Measurements from ENCODE around the gene NTM. TPM values are rescaled to one million over a fixed set of nuclear protein-coding genes. Genes with fewer than 3 reads are reported as not detected.

Gene NTM
- polyA plus RNA-seq, 4 donors = 0.94 to 3.1 (median 1.4) TPM; not detected in 1

GRCh38 chr11:131690362-131690761, 319.9 kb downstream of the NTM start:
- Histone ChIP-seq H3K27ac (ENCODE audit: low read depth in 1 of 3, low read length in 2 of 3) (no peak overlapping the region), H3K27me3 (ENCODE audit: control insufficient read depth in 3 of 3, insufficient read depth in 3 of 3, low read length in 3 of 3) (peaks cover 0 to 23% (median 4%) of the 10 kb centered on the region in 3 donors), H3K4me1 (ENCODE audit: control insufficient read depth in 3 of 3, insufficient read depth in 2 of 3, low read depth in 1 of 3, low read length in 2 of 3) (no peaks in the 10 kb centered on the region), H3K4me3 (ENCODE audit: low read depth in 1 of 3, low read length in 3 of 3) (no peak overlapping the region), H3K9me3 (ENCODE audit: control insufficient read depth in 2 of 2, insufficient read depth in 1 of 2, low read depth in 1 of 2, low read length in 1 of 2) (no peaks in the 10 kb centered on the region), H3K36me3 (ENCODE audit: control insufficient read depth in 3 of 3, insufficient read depth in 2 of 3, low read depth in 1 of 3, low read length in 3 of 3) (no peaks in the 10 kb centered on the region)
- DNase-seq (no peak), FAIRE-seq (no peak)
- 93 to 95% (median 94%) methylated on average over 23 of the region's 23 CpGs for WGBS, 3 donors

GRCh38 chr11:131690776-131691175, 320.4 kb downstream of the NTM start:
- H3K4me1 ChIP-seq (ENCODE audit: control insufficient read depth in 3 of 3, insufficient read depth in 2 of 3, low read depth in 1 of 3, low read length in 2 of 3) = no peaks in the 10 kb centered on the region
- H3K9me3 ChIP-seq (ENCODE audit: control insufficient read depth in 2 of 2, insufficient read depth in 1 of 2, low read depth in 1 of 2, low read length in 1 of 2) = no peaks in the 10 kb centered on the region
- DNase-seq (no peak), FAIRE-seq (no peak)
- H3K27ac ChIP-seq (ENCODE audit: low read depth in 1 of 3, low read length in 2 of 3) = no peak overlapping the region
- H3K36me3 ChIP-seq (ENCODE audit: control insufficient read depth in 3 of 3, insufficient read depth in 2 of 3, low read depth in 1 of 3, low read length in 3 of 3) = no peaks in the 10 kb centered on the region
- no peak overlapping the region for H3K4me3 ChIP-seq (ENCODE audit: low read depth in 1 of 3, low read length in 3 of 3)
- peaks cover 0 to 24% (median 4%) of the 10 kb centered on the region in 3 donors for H3K27me3 ChIP-seq (ENCODE audit: control insufficient read depth in 3 of 3, insufficient read depth in 3 of 3, low read length in 3 of 3)
- WGBS, 3 donors = 89 to 90% (median 90%) methylated on average over 11 to 18 of the region's 18 CpGs

- no peaks in the 10 kb centered on the region for H3K36me3 ChIP-seq (ENCODE audit: control insufficient read depth in 3 of 3, insufficient read depth in 2 of 3, low read depth in 1 of 3, low read length in 3 of 3)
- whole genome bisulfite sequencing, 3 donors = 45 to 52% (median 49%) methylated on average over 56 to 65 of the region's 65 CpGs
- H3K9me3 ChIP-seq (ENCODE audit: control insufficient read depth in 2 of 2, insufficient read depth in 1 of 2, low read depth in 1 of 2, low read length in 1 of 2) = no peaks in the 10 kb centered on the region
- peak in 1 of 2 donors; percentile 28 for DNase-seq
- no peak overlapping the region for H3K4me3 ChIP-seq (ENCODE audit: low read depth in 1 of 3, low read length in 3 of 3)
- H3K27ac ChIP-seq (ENCODE audit: low read depth in 1 of 3, low read length in 2 of 3) = no peak overlapping the region
- no peak for FAIRE-seq
- H3K27me3 ChIP-seq (ENCODE audit: control insufficient read depth in 3 of 3, insufficient read depth in 3 of 3, low read length in 3 of 3) = peaks cover 0 to 26% (median 4%) of the 10 kb centered on the region in 3 donors
- H3K4me1 ChIP-seq (ENCODE audit: control insufficient read depth in 3 of 3, insufficient read depth in 2 of 3, low read depth in 1 of 3, low read length in 2 of 3) = no peaks in the 10 kb centered on the region
These were observed 321.0 kb downstream of the NTM start for GRCh38 chr11:131691181-131692041.

- H3K27me3 ChIP-seq (ENCODE audit: control insufficient read depth in 3 of 3, insufficient read depth in 3 of 3, low read length in 3 of 3) = peaks cover 0 to 26% (median 4%) of the 10 kb centered on the region in 3 donors
- FAIRE-seq (no peak), DNase-seq (no peak)
- no peaks in the 10 kb centered on the region for H3K36me3 ChIP-seq (ENCODE audit: control insufficient read depth in 3 of 3, insufficient read depth in 2 of 3, low read depth in 1 of 3, low read length in 3 of 3)
- no peaks in the 10 kb centered on the region for H3K9me3 ChIP-seq (ENCODE audit: control insufficient read depth in 2 of 2, insufficient read depth in 1 of 2, low read depth in 1 of 2, low read length in 1 of 2)
- no peak overlapping the region for H3K27ac ChIP-seq (ENCODE audit: low read depth in 1 of 3, low read length in 2 of 3)
- no peaks in the 10 kb centered on the region for H3K4me1 ChIP-seq (ENCODE audit: control insufficient read depth in 3 of 3, insufficient read depth in 2 of 3, low read depth in 1 of 3, low read length in 2 of 3)
- H3K4me3 ChIP-seq (ENCODE audit: low read depth in 1 of 3, low read length in 3 of 3) = no peak overlapping the region
These were observed 321.7 kb downstream of the NTM start for GRCh38 chr11:131692151-131692550.

- H3K4me3 ChIP-seq (ENCODE audit: low read depth in 1 of 3, low read length in 3 of 3) = no peak overlapping the region
- FAIRE-seq (no peak), DNase-seq (no peak)
- H3K9me3 ChIP-seq (ENCODE audit: control insufficient read depth in 2 of 2, insufficient read depth in 1 of 2, low read depth in 1 of 2, low read length in 1 of 2) = no peaks in the 10 kb centered on the region
- 44 to 89% (median 59%) methylated on average over 1 of the region's 1 CpG for WGBS, 3 donors
- H3K27me3 ChIP-seq (ENCODE audit: control insufficient read depth in 3 of 3, insufficient read depth in 3 of 3, low read length in 3 of 3) = peaks cover 0 to 26% (median 4%) of the 10 kb centered on the region in 3 donors
- no peaks in the 10 kb centered on the region for H3K36me3 ChIP-seq (ENCODE audit: control insufficient read depth in 3 of 3, insufficient read depth in 2 of 3, low read depth in 1 of 3, low read length in 3 of 3)
- H3K4me1 ChIP-seq (ENCODE audit: control insufficient read depth in 3 of 3, insufficient read depth in 2 of 3, low read depth in 1 of 3, low read length in 2 of 3) = no peaks in the 10 kb centered on the region
- H3K27ac ChIP-seq (ENCODE audit: low read depth in 1 of 3, low read length in 2 of 3) = no peak overlapping the region
These were observed 322.5 kb downstream of the NTM start for GRCh38 chr11:131692961-131693360.

- Histone ChIP-seq H3K4me1 (ENCODE audit: control insufficient read depth in 3 of 3, insufficient read depth in 2 of 3, low read depth in 1 of 3, low read length in 2 of 3) (no peaks in the 10 kb centered on the region), H3K27me3 (ENCODE audit: control insufficient read depth in 3 of 3, insufficient read depth in 3 of 3, low read length in 3 of 3) (peaks cover 0 to 23% (median 4%) of the 10 kb centered on the region in 3 donors), H3K4me3 (ENCODE audit: low read depth in 1 of 3, low read length in 3 of 3) (no peak overlapping the region), H3K36me3 (ENCODE audit: control insufficient read depth in 3 of 3, insufficient read depth in 2 of 3, low read depth in 1 of 3, low read length in 3 of 3) (no peaks in the 10 kb centered on the region), H3K9me3 (ENCODE audit: control insufficient read depth in 2 of 2, insufficient read depth in 1 of 2, low read depth in 1 of 2, low read length in 1 of 2) (no peaks in the 10 kb centered on the region), H3K27ac (ENCODE audit: low read depth in 1 of 3, low read length in 2 of 3) (no peak overlapping the region)
- DNase-seq (no peak), FAIRE-seq (no peak)
- WGBS, 3 donors = 23 to 55% (median 44%) methylated on average over 4 of the region's 4 CpGs
These were observed 323.3 kb downstream of the NTM start for GRCh38 chr11:131693756-131694155.

GRCh38 chr11:131694526-131695424, 324.4 kb downstream of the NTM start:
- Histone ChIP-seq H3K4me3 (ENCODE audit: low read depth in 1 of 3, low read length in 3 of 3) (no peak overlapping the region), H3K4me1 (ENCODE audit: control insufficient read depth in 3 of 3, insufficient read depth in 2 of 3, low read depth in 1 of 3, low read length in 2 of 3) (no peaks in the 10 kb centered on the region), H3K27ac (ENCODE audit: low read depth in 1 of 3, low read length in 2 of 3) (no peak overlapping the region), H3K27me3 (ENCODE audit: control insufficient read depth in 3 of 3, insufficient read depth in 3 of 3, low read length in 3 of 3) (peaks cover 0 to 23% (median 4%) of the 10 kb centered on the region in 3 donors), H3K36me3 (ENCODE audit: control insufficient read depth in 3 of 3, insufficient read depth in 2 of 3, low read depth in 1 of 3, low read length in 3 of 3) (no peaks in the 10 kb centered on the region), H3K9me3 (ENCODE audit: control insufficient read depth in 2 of 2, insufficient read depth in 1 of 2, low read depth in 1 of 2, low read length in 1 of 2) (no peaks in the 10 kb centered on the region)
- 14 to 20% (median 17%) methylated on average over 32 to 34 of the region's 34 CpGs for WGBS, 3 donors
- FAIRE-seq (no peak), DNase-seq (peak; percentile 78 to 91)

- no peaks in the 10 kb centered on the region for H3K36me3 ChIP-seq (ENCODE audit: control insufficient read depth in 3 of 3, insufficient read depth in 2 of 3, low read depth in 1 of 3, low read length in 3 of 3)
- no peak overlapping the region for H3K27ac ChIP-seq (ENCODE audit: low read depth in 1 of 3, low read length in 2 of 3)
- H3K4me1 ChIP-seq (ENCODE audit: control insufficient read depth in 3 of 3, insufficient read depth in 2 of 3, low read depth in 1 of 3, low read length in 2 of 3) = no peaks in the 10 kb centered on the region
- no peak for DNase-seq
- WGBS, 3 donors = 39 to 77% (median 46%) methylated on average over 10 of the region's 10 CpGs
- no peaks in the 10 kb centered on the region for H3K9me3 ChIP-seq (ENCODE audit: control insufficient read depth in 2 of 2, insufficient read depth in 1 of 2, low read depth in 1 of 2, low read length in 1 of 2)
- peaks cover 0 to 23% (median 4%) of the 10 kb centered on the region in 3 donors for H3K27me3 ChIP-seq (ENCODE audit: control insufficient read depth in 3 of 3, insufficient read depth in 3 of 3, low read length in 3 of 3)
- H3K4me3 ChIP-seq (ENCODE audit: low read depth in 1 of 3, low read length in 3 of 3) = no peak overlapping the region
- no peak for FAIRE-seq
These were observed 325.5 kb downstream of the NTM start for GRCh38 chr11:131695889-131696429.

All from small intestine (tissue), 7 donors.